Activated effector memory CD4-positive, alpha-beta T cell treated with anti-CD3 and anti-CD28 coated beads, Interleukin-2, amount 50 U/mL, for 16 hours (primary cell): ENCODE measurements around the gene NFIX.

Experiments
- DNase-seq: peaks from one replicate; pipeline ENCODE4 v3.0.0-alpha.2; 2020

The NFIX gene

DNA sequence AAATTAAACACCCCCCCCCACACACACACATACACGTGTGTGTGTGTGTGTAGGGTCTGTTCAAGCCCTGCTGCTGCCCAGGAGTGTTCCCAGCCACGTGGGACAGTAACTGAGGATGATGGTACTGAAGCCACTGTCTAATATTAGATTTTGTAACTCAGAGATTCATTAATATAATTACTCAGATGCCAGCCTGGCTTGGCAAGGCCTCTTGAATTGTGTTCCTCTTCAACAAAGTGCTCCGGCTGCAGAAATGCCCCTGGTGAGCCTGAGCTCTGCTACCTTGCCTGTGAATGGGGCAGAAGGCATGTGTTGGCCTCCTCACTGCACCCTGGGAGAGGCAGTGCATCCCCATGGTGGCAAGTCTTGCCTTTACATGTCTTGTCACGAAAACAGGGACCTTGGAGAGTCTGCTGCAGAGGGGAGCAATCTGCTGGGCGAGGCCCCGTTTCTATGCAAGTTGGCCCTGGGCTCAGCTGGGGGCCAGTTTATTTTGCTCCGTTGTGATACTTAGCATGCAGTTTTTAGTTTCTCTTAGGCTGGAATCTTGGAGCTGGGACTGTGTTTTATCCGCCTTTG is 44.0 kb downstream of the NFIX start:
- no peak for DNase-seq

DNA sequence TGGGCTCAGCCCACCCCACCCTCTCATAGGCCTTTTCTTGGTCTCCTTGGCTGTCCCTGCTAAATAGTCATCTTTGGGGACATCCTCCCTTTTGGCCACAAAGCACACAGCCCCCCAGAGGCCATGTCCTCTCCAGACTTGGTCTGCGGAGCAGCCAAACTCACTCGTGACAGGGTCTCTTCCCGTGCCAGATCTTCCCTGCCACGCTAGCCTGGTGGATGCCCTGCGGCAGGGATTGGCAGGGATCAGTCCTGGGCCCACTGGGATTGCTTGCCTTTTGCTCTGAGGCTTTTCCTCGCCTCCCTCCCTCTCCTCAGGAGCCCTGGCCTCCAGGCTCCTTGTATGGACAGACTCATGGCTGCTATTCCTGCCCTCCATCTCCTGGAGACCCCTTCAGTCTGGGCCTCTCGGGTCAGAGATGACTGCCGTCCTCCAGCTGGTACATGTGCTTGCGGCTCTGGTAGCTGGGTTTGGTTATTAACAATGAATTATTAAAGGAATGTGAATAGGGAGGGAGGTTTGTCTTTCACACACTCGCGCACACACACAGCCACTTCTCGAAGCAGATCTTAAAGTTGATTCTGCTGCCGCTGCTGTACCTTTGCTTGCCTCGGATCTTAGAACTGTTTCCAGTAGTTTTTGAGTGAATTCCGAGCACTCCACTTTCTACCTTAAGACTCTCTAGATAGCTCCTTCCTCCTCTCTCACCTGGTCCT is 45.1 kb downstream of the NFIX start:
- no peak for DNase-seq

DNA sequence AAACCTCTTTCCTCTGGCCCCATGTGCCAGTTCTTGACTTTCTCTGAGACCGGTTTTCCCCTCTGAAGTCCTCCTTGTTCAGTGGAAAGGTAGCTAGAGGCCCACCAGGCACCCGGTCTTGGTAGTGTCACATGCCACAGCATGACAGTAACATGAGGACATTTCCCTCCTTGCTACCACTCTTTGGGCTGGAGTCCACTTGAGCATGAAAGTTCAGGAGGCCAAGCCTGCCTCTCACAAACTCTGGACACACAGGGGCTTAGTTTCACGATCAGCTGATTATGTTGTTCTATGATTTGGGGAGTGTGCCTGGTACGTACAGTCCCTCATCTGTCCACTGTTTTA is 45.6 kb downstream of the NFIX start:
- no peak for DNase-seq

DNA sequence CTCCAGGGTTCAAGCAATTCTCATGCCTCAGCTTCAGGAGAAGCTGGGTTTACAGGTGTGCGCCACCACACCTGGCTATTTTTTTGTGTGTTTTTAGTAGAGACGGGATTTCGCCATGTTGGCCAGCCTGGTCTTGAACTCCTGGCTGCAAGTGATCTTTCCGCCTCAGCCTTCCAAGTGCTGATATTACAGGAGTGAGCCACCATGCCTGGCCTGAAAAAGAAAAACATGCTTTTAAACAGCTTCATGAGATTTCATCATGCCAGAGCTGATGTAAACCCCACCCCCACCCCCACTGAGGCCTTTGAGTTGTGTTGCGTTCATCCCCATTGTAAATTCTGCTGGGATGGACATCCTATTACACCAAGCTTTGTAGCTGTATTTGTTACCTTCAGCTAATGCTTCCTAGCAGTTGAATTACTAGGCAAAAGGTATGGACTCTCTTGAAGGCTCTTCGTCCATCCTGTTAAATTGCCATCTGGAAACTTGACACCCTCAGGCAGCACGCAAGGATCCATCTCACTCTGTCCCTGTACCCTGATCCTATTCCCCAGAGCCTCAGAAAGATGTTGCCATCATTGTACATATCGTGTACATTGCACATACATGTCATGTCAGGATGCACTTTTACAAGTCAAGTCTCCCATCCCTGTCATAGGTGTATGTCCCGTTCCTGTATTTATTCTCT is 47.3 kb downstream of the NFIX start:
- no peak for DNase-seq

DNA sequence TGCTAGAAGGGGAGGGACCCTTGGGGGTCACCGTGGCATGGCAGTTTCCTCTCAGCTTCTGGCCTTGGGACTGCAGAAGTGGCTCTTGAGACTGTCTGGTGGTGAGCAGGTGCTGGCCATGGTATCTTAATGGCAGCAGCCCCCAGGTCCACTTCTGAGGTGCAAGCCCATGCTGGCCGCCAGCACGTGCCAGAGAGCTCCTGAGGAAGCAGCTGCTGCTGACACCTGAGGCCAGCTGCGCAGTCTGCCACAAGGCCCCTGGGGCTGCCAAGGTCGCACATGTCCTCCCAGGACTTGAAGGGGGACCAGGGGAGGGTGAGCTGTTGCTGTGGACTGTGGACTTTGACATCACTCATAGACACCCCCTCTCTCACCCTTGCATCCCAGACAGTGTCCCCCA is 48.0 kb downstream of the NFIX start:
- no peak for DNase-seq

DNA sequence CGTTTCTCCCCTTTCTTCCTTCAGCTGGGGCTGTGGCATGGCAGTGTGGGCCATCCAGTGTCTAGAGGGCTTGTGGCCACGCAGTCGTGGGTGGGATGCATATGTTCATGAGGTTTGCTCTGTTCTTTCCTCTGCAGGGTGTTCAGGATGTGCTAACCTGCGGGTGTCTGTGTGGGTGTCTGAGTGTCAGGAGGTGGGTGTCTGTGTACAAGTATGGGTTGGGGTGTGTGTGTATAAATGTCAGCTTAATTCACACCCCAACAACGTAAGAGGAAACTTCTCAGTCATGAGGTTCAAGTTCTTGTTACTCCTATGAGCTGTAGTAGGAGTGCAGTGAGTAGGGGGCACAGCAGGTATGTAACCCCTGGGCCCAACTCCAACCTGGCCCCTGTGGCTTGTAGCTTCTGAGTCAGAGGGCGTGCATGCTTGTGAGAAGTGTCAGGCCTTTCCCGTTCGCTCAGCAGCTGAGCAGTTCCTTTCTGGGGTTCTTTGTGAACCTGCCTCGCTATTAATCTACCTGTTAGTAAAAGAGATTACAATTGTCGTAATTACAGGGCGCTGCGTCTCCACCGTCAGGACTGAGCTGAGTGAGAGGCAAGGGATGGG is 49.1 kb downstream of the NFIX start:
- no peak for DNase-seq

DNA sequence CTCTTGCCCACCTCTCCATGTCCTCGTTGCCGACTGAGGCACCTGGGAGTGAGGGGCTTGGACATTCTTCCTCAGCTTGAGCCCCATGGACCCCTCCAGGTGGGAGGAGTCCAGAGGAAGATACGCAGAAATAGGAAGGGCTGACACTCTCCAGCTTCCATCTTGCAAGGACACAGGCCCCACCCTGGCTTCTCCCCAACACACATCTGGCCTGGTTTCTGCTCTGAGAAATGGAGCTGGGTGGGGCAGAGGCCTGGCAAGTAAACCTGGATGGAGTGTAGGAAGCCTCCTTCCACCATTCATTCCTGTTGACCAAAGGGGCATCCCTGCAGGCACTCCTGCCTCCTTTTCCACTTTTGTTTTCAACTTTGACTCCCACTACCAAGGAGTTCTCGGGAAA is 50.5 kb downstream of the NFIX start:
- no peak for DNase-seq

DNA sequence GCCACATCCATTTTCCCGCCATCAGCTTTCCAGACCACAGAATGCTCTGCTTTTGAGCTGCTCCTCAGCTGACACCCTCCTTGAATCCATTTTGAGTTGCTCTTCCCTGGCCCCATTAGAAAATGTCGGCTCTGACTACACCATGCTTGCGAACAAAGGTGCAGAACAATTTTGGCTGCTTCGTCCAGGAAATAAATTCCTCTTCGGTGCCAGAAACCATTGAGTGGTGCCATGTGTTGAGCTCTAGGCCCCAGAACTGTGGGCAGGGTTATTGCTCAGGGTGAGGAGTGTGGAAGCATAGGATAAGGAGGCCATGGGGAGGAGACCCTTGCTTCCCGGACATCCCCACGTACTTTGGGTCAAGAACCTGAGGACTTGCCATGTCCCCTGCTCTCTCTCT is 52.1 kb downstream of the NFIX start:
- no peak for DNase-seq

DNA sequence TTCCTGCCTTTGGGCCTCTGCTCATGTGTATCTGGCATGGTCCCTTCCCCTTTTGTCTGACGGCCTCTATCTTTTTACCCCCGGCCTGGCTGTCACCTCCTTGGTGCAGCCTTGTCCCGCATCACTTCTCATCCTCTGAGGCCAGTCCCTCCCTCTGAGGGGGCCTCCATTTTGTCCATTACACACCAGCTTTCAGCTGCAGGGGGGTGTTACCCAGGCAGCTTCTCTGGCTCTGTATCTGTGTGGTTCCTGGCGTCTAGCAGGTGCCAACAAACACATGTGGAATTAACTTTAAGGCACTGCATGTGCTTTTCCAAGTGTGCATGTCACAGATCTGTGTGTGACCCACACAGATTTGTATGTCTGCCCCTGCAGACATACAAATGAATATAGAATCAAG is 55.0 kb downstream of the NFIX start:
- DNase-seq: no peak

DNA sequence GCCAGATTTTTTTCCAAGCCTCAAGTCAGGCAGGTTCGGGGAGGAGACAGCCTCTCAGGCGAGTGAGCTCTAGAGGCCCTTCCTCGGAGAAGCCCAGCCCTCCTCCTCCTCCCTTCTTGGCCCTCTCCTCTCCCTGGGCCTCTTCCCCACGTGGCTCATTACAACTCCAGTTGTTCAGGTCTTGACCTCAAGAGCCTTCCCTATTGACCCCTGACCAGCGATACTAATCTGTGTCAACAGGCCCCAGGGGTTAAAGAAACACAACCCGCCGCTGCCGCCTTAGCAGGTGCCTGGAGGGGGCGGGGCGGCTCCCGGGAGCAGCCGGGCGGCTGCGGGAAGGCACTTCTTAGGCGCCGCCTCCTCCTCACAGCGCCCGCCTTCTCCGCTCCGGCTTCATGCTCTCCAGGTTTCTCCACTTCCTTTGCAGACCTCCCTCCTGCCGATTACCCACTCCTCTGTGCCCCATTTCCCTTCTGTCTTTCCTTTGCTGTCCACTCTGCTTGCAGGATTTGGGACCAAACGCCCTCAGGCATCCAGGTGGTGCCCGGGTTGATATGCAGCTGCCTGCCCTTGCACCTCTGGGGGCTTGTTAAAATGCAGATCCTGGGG is 56.4 kb downstream of the NFIX start:
- no peak for DNase-seq

DNA sequence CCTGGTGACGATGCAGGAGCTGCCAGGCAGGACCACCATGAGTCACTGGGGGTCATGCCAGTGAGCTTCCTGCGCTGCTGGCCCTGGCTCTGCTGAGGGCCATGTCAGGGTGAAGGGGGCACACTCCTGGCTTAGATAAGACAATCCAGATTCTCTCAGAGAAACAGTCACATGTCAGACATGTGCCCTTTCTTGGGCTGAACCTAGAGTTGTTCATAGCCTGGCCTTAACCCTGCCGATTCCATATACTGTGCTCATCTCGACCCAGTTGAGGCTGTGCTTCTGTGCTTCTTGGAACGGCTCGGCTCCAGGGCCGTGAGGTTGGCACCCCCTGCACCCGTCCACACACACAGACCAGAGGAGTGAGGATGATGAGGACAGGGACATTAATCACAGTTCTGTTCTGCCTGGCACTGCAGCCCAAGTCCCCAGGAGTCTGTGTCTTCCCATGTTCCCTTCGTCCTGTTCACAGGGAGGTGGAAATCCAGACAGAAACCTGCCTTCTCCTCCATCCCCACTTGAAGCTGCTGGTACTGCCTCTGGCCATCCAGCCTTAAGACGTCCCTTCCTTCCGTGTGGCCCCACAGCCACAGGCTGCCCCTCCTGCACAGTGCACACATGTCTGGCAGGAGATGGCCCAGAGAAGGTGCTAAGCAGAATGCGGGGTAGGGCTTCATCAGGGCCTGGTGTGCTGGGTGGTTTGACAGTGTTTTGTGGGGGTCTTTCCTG is 57.3 kb downstream of the NFIX start:
- DNase-seq: no peak

DNA sequence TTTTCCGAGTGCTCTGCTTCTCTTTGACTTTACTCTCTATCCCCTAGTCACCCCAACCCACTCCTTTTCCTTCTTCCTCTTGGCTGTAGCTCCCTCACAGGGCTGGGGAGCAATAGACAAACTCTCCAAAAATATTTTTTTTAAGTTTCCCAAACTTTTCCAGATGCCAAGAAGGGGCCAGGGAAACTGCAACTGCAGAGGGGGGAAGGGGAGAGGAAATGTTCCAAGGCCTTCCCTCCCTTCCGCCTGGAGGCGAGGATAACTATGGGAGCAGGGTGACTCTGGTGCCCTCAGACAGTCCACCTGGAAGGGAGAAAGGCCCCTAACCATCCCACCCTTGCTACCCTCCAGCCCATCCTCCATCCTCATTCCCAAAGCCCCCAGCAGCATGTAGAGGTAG is 58.0 kb downstream of the NFIX start:
- no peak for DNase-seq

DNA sequence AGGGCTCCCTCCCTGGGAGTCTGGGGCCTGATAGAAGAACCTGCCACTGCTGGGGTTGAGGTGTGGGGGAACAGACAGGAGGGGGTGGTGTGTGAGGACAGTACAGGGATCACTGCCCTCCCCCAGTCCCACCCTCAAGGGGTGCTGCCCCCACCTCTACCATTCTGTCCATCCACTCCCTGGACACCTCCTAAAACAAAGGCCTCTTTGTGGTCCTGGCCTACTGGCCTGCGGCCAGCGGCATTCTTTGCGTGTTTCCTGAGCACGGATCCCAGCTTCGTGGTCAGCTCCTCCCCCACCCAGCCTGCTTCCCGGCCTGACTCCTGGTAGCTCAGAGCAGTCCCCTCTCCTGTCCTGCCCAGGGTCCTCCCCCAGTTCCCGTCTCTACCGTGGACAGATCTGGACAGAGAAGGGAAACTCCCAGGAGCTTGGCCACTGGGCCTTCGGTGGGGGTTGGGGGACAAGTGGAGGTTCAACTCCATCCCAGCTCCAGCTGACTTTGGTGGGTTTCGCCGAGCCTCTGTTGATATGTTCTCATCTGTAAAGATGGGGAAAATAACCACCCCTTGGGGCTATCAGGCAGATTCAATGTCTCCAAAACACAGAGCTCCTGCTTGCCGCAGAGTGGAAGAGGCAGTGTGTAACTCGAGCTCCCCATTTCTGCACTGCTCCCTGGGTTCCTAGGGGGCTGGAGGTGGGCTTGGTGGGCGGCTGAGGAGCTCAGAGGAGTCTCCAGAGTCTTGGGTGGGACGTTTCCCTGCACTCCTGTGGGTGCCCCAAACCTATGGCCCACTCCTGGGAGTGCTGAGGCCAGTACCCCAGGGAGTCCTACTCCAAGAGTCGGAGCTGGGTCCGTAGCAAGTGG is 58.7 kb downstream of the NFIX start:
- no peak for DNase-seq

DNA sequence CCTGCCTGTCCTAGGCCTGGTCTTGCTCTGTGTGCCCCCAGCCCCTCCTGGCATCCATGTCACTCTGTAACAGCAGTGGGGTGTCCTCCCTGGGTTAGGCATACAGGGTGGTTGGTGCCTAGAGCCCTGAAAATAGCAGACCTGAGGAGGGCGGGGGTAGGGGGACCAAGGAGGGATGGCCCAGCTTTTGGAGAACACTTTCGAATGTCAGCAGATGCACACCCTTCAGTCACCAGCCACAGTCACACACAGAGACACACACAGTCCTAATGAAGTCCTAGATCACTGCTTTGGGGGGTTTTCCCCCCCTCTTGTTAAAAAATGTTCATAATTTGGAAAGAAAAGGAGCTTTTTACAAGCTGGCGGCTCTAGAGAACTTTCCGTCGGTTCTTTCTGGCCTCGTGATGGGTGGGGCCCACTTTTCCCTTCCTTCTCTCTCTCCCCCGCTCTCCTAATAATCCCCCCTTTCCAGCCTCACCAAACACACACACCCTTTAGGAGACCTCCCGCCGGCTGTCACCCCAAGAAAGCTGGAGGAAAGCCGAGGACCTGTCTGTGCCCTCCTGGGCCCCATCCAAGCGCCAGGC is 59.4 kb downstream of the NFIX start:
- no peak for DNase-seq

DNA sequence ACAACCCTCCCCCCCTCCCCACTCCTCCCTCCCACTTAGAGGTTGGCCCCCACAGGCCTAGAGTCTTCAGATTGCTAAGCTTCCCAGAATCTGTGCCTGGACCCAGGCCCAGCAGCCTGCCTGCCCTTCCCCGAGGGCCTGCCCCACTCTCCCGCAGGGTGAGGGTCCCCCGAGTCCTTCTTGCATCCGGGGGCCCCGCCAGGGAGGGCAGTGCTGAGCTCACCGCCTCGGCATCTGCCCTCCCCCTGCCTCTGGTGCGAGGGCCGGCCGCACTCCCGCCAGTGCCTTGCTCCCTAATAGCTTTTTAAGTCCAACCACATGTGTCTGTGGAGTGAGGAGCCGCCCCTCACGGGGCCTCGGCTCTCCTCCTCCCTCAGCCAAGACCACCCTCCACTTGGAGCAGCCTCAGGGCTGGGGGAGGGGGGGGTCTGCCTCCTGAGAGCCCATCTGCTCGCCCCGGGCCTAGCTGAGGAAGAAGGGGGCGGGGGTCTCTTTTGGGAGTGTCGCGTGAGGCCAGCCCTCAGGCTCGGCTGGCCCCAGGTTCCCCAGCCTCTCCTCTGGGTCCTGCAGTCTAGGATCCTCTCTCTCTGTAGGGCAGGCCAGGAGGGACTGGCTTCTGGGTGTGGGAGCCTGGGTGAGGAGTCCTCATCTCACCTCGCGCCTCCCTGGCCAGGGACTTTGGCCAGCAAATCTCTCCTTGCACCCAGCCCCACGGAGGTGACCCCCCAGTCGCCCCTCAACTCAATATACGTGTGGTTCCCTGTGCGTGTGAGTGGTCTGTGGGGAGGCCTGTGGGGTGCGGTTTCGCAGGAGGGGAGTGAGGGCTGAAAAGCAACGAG is 60.2 kb downstream of the NFIX start:
- DNase-seq: no peak

DNA sequence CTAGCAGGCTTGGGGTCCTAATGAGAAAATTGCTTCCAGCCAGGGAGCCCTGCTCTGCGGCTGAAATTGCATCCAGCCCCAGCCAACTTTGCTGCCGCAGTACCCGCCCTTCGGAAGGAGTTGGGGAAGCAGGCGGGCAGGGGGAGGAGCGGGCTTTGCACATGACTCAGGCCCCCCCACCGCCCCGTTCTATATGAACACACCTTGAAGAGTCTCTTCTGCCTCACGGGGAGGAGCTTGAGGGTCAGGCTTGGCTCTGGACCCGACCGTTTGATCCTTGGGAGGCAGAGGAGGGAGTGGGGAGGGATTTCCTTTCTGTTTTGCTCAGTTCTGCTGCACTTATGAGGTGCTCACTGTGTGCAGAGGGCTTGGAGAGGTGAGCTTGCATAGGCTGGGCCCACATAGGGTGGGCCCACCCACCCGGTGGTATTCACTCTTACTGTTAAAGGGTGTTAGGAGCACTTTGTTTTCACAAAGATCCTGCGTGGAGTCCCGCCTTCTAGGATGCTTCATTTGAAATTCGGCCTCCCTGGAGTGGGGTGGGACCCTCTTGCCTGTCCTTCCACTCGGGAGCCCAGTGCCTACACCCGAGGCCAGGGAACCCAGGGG is 60.9 kb downstream of the NFIX start:
- DNase-seq: no peak

DNA sequence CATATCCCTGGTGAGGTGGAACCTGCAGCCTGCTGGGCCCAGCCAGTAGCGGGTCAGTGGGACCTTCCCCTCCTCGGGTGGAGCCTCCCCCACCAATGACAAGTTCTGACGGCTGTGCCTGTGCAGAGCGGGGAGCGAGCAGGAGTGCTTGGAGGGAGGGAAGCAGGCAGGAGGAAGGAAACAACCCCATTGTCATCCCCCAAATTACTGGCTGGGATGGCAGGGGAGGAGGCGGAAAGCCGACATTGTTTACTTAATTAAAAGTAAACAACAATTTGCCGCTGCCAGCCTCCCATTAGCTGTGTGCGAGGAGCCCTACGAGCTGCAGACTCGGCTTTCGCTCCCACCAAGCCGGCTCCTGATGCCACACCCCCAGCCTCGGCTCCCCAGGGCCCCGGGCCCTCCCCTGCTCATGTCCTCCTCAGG is 61.9 kb downstream of the NFIX start:
- no peak for DNase-seq

DNA sequence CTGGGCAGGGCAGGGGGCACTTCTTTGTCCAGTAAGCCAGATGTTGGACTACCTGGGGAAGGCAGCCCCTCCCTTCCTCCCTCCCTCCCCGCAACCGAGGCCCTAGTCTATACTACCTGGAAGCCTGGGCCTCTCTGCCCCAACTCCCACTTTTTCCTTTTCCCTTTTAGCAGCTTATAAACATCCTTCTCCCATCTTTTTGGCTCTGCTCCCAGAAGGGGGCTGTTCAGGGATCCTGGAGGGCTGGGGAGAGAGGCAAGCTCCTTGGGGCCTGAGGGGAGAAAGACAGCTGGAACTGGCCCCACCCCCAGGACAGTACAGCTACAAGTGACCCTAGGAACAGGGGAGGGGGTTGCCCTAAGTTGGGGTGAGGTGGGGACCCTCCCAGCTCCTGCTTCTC is 62.5 kb downstream of the NFIX start:
- DNase-seq: no peak

DNA sequence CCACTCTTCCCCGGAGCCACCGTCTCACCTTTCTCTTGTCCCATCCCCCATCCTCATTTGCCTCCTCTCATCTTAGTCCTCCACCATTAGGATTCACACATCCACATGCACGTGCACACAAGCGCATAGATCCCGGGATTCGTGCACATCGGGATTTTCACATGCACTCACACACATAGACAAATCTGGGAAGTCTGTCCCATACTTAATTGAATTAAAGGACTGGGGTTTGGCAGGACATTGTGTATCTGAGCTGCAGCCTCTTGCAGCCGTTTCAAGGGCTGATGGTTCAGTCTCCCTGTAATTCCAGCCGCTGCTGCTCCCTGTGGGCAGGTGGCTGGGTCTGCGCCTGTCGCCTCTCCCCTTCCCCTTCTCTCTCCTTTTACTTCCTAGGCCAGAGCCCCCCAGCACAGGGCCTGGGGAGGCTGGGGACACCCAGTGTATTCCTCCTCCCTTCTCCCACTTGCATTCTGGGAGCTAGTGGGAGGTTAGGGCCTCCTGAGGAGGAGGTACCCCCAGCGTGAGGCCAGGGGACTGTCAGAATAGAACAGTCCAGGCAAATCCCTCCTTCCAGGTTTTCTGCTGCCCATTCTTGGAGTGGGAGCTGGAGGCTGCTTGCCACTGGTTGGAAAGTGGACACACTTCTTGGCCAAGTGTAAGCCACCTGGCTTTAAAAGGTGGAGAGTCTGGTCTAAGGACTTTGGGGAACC is 63.8 kb downstream of the NFIX start:
- DNase-seq: no peak
